ENCODE measurements around the gene TLK2.

GRCh38 chr17:62605588-62605987 is 127.0 kb downstream of the TLK2 start:
- TF ChIP-seq POLR2A (IDR thresholded peaks at IDR 0.05; ENCODE audit: extremely low read depth, insufficient read length) (no peak), MYC (IDR thresholded peaks at IDR 0.05; ENCODE audit: low read depth, low read length) (no peak)

Measured in NB4 (cell line).